NAMALWA (cell line): ENCODE measurements around the gene FBN1.

Source experiments
- DNase-seq: peaks from one replicate; pipeline ENCODE4 v3.0.0-alpha.2; 2015; ENCODE audit warnings: low spot score

The FBN1 gene

DNA sequence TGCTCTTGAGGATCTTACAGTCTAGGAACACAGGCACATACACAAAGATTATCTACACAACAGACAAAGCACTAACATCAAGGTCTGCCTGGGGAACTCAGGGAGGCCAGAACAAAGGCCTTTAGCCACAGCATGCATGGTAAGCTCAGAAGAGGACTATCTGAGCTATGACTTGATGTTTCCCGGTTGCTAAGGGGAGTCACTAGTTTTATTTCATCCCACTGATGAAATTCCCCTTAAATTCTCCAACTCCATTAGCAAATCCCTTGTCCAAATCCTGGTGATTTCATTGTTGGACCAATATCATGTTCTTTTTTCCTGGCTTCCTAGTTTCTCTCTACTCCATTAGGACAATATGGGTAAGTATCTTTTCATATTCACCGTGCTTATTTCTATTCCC is 23.3 kb downstream of the FBN1 start:
- no peak for DNase-seq

- DNase-seq: no peak
Observed at GRCh38 chr15:48619446-48619845, 26.1 kb downstream of the FBN1 start.

DNA sequence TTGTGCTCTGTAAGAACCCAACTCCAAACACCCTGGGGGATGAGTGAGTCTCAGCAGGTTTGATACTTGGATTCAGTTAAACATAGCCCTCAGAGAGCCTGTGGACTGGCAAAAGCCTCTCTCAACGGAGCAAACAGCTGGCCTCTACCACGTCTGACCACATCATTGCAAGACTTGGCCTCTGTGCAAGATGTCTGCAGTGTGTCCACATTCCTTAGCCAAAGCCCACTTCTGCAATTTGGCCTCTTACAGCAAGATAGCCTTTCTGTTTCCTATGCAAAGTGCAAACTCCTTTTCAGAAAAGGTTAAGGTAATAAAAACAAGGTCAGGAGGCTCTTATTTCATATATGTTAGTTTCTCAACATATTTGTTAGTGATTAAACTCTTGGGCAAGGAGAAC is 27.9 kb downstream of the FBN1 start:
- DNase-seq: no peak

DNA sequence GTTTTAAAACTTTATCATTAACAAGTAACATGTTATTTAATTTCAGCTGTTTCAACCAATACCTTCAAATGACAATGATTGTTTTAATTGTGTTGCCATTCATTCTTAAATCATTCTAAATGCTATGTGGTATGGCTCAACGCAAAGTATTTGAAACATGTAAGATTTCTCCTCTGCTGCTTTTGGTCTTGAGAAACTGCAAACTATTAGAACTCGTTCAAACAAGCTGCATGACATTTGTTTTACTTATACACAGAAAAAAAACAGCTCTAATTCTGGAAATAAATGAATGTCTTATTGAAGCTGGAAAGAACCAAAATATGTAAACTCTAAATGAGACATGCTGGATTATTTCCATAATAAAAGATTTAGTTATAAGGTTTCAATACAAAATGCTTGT is 29.3 kb downstream of the FBN1 start:
- DNase-seq: no peak

- DNase-seq: no peak
Observed at GRCh38 chr15:48614051-48614450, 31.5 kb downstream of the FBN1 start.

DNA sequence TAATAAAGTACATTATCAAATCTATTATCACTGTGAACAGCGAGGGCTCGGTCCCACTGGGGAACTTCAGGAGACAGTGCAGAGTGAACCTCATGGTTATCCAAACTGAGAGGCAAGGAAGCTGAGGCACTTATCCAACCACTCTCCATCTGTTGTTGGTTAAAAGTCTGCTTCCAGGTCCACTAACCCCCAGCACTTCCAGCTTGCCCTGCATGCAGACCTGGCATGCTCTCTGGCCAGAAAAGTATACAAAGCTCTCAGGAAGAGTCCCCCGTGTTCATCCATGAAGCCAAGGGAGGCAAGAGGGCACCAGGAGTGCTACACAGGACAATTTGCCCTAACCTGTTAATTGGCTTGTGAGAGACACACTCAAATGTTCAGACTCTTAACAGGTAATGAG is 36.0 kb downstream of the FBN1 start:
- no peak for DNase-seq

- no peak for DNase-seq
Observed at GRCh38 chr15:48607846-48608245, 37.7 kb downstream of the FBN1 start.

DNA sequence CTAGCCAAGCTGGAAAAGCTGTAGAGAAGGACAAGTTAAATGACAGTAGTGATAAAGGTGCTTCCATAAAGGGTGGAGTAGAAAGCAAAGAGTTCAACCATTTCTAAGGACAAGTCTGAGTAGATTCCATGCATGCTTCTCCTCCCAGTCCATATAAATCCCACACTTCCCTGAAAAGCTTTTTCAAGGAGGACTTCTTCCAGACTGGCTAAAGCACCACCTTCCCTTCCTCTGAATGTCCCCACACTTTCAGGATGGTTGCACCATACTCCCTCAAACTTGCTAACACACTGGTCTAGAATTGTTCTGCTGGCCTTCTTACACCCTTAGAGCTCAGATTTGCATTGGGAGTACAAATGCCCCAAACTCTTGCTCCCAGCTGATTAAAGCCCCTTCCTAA is 40.9 kb downstream of the FBN1 start:
- DNase-seq: no peak

- DNase-seq: no peak
Observed at GRCh38 chr15:48603922-48604321, 41.6 kb downstream of the FBN1 start.

- DNase-seq: no peak
Observed at GRCh38 chr15:48603123-48603500, 42.4 kb downstream of the FBN1 start.

GRCh38 chr15:48602358-48603122 is 43.0 kb downstream of the FBN1 start:
- DNase-seq: no peak

GRCh38 chr15:48601095-48601494 is 44.4 kb downstream of the FBN1 start:
- DNase-seq: no peak

DNA sequence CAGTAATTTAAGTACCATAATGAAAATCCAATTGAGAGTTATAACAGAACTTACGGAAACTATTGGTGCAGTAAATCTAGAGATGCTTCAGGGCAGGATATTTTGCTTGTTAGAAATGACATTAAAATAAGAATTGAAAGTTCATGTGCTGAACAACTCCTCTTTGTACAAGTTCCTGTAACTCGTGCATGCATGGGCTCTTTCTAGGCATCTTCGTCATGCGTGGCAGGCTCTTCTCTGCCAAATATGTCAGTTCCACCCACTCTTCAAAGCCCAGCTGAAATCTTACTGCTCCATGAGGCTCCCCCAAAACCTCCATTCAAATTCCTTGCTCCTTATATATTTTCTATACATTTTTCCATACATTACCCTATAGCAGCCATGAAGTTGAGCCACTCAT is 48.7 kb downstream of the FBN1 start:
- no peak for DNase-seq

DNA sequence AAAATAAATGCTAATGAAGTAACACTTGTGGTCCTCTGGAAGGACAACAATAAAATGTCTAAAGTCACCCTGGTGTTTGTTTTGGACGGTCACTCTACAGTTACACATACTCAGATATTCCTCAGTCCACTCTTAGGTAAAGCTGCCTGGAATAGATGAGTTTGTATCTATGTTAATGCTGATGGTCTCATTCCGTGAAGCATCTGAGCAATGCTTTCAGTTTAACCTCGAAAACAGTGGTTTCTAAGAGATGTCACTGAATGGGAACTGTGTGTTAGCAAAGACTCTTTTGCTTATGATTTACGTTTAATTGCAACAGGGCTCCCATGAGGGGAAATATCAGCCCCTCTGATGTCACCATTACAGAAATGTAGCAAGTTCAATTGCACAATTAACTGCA is 49.1 kb downstream of the FBN1 start:
- DNase-seq: no peak

GRCh38 chr15:48595981-48596380 is 49.5 kb downstream of the FBN1 start:
- no peak for DNase-seq

DNA sequence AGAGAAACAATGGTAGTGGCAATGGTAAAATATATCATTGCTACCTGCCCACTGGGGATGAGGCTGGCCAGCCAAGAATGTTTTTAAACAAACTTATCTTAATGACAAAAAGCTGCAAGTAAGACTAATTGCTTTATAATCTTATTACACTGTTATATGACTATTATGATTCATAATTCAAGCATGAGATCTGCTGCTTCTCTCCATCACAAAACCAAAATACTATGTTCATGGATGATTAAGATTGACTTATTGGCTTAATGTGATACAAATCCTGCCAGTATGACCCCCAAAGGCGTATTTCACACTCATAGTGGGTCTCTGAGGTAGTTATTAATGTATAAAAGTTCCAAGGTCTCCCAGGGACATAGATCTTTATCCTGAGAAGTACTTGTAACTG is 52.6 kb downstream of the FBN1 start:
- no peak for DNase-seq

DNA sequence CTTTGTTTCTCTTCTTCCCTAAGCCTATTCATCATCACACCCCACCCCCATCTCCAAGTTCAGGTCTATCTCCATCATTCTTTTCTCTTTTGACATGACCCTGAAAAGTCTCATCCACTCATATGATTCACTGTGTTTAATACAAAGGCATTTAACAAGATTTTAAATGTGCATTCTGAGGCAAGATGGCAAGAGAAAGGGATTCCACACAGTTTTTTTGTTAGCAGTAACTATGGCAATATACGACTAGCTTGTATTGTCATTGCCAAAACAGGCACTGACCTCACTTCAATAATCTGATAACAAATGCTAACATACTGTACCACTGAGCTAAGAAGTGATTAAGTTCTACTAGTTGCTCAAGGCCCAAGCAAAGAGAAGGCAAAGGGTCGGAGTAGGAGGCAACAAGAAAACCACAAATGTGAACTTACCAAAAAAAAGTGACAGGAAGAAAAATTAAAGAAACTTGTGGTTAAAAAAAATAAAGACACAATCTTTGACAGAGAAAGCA is 53.2 kb downstream of the FBN1 start:
- no peak for DNase-seq

- no peak for DNase-seq
Observed at GRCh38 chr15:48590723-48591122, 54.8 kb downstream of the FBN1 start.

DNA sequence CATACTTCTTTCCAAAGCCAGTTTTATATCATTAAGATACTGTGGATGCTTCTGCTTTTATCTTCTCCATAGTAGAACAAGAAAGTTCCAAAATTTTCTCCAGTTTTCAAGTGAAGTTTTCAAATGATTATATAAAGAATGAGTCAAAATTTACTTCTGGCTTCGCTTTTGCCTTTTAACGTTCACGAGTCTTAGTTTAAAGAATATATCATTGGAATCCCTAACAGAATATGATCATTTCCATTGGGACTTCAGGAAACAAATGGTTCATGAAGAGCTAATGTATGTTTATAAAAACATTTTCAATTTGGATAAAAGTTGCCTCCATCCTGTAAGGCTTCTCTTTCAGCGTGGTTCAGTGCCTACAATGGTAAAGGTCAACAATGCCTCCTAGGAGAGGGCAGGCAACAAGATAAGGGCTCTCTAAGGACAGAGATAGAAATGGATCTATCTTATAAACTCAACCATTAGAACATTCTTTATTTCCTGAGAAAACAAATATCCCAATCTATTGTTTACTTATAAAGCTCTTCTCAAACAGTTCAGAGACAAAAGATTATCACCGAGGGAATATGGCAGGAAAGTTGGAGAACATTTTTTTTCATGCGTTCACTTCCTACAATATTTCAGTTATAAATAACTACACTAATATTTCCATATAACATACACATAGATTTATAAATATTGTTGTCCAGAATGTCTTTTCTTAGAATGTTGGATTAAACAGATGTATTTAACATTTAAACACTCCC is 60.5 kb downstream of the FBN1 start:
- no peak for DNase-seq

- DNase-seq: no peak
Observed at GRCh38 chr15:48584090-48584811, 61.3 kb downstream of the FBN1 start.

GRCh38 chr15:48582452-48583247 is 62.9 kb downstream of the FBN1 start:
- DNase-seq: no peak

GRCh38 chr15:48581219-48581618 is 64.3 kb downstream of the FBN1 start:
- no peak for DNase-seq
